HepG2 (cell line): ENCODE data around the gene OR52E8. TPM values are rescaled to one million over a fixed set of nuclear protein-coding genes. Genes with fewer than 3 reads are reported as not detected.

Source experiments
- ATAC-seq: fragments of 200-7000 bp; cut with Tn5 transposase; 3 replicates; pipeline ENCODE4 v1.9.1; 2020; ENCODE audit warnings: mild to moderate bottlenecking, moderate library complexity
- BruUV-seq: library from RNA; stranded (reverse); fragments of 400-500 nt; replicated peaks from 2 replicates; lab custom pipeline; 2021; lab: Mats Ljungman, UMichigan
- CTCF ChIA-PET: fragments of 300-600 bp; formaldehyde crosslinking; extraction: SDS; loops from one replicate; lab custom pipeline; 2021; ENCODE audit warnings: low total read pairs, inconsistent platforms, low intra/inter-chr PET ratio; lab: Yijun Ruan, JAX
- POLR2A ChIA-PET: fragments of 350-600 bp; sonication (Branson Sonifier 250); formaldehyde crosslinking; loops from one replicate; lab custom pipeline; 2020; ENCODE audit warnings: antibody characterized with exemption, inconsistent platforms; lab: Yijun Ruan, JAX
- DNase-seq: peaks from one replicate; pipeline ENCODE4 v3.0.0-alpha.2; 2015; ENCODE audit warnings: low spot score
- FAIRE-seq: peaks from 3 replicates; lab custom pipeline; 2011; peaks lifted over from hg19 to GRCh38; lab: Jason Lieb, UNC
- H2AFZ ChIP-seq: one replicate; pipeline ENCODE4 v1.6.1; 2011; ENCODE audit warnings: low read length, inconsistent platforms
- H3K27ac ChIP-seq: fragments of 300-600 bp; 3 replicates; pipeline ENCODE4 v1.8.0; 2011; ENCODE audit warnings: mixed run types, mild to moderate bottlenecking, mixed read lengths, low read length, inconsistent platforms; ENCODE audit not compliant: insufficient read depth; ENCODE audit errors: extremely low read length
- H3K27me3 ChIP-seq, 2 experiments: fragments of 200-600 bp in 1 of 2; 2 replicates in 1 of 2; 3 replicates in 1 of 2; pipeline versions ENCODE4 v1.6.0 to v1.8.0; 2011; ENCODE audit warnings: low read length in 2 of 2, mild to moderate bottlenecking in 2 of 2, moderate library complexity in 2 of 2, inconsistent platforms in 1 of 2; ENCODE audit not compliant: insufficient read depth in 2 of 2, control insufficient read depth in 1 of 2
- H3K36me3 ChIP-seq, 2 experiments: fragments of 200-600 bp in 1 of 2; replicated peaks in 1 of 2; 2 replicates in 1 of 2; 3 replicates in 1 of 2; pipeline versions ENCODE4 v1.5.1 to v1.8.0; 2011; ENCODE audit warnings: low read length in 2 of 2, inconsistent platforms in 1 of 2; ENCODE audit not compliant: insufficient read depth in 2 of 2, control insufficient read depth in 1 of 2
- H3K4me1 ChIP-seq: 2 replicates; pipeline ENCODE4 v1.5.1; 2012; ENCODE audit warnings: low read length, inconsistent platforms; ENCODE audit not compliant: insufficient read depth
- H3K4me2 ChIP-seq: 2 replicates; pipeline ENCODE4 v1.6.0; 2011; ENCODE audit warnings: low read depth, low read length, inconsistent platforms
- H3K4me3 ChIP-seq, 3 experiments: fragments of 200-600 bp in 1 of 3; sonication (generic), shearing (Covaris generic) in 1 of 3; replicated peaks in 1 of 3; 2 replicates each; pipeline ENCODE4 v1.5.1; 2011 to 2016; ENCODE audit warnings: low read length in 3 of 3, inconsistent platforms in 2 of 3, low read depth in 2 of 3, mild to moderate bottlenecking in 2 of 3, control low read depth in 1 of 3, mixed read lengths in 1 of 3; ENCODE audit not compliant: insufficient read depth in 1 of 3
- H3K79me2 ChIP-seq: one replicate; pipeline ENCODE4 v1.6.1; 2011; ENCODE audit warnings: low read length, inconsistent platforms; ENCODE audit not compliant: insufficient read depth
- H3K9ac ChIP-seq: 2 replicates; pipeline ENCODE4 v1.6.0; 2011; ENCODE audit warnings: mild to moderate bottlenecking, low read depth, low read length, inconsistent platforms; ENCODE audit not compliant: insufficient read depth
- H3K9me3 ChIP-seq: 2 replicates; pipeline ENCODE4 v1.5.1; 2012; ENCODE audit warnings: mild to moderate bottlenecking, low read length
- H4K20me1 ChIP-seq: 2 replicates; pipeline ENCODE4 v1.6.0; 2011; ENCODE audit warnings: inconsistent platforms, mild to moderate bottlenecking, low read length, moderate library complexity; ENCODE audit not compliant: insufficient read depth
- CAMTA2 ChIP-seq: sonication (generic); formaldehyde crosslinking; IDR thresholded peaks from 2 replicates; pipeline ENCODE4 v1.4.0; 2020; ENCODE audit warnings: mild to moderate bottlenecking, missing genetic modification reagents, borderline replicate concordance
- CBX5 ChIP-seq: sonication (generic); formaldehyde crosslinking; IDR thresholded peaks from 2 replicates; pipeline ENCODE4 v1.4.0; 2020; ENCODE audit warnings: missing genetic modification reagents, borderline replicate concordance
- EED ChIP-seq: sonication (generic); formaldehyde crosslinking; IDR thresholded peaks from 2 replicates; pipeline ENCODE4 v1.5.0; 2020; ENCODE audit warnings: mild to moderate bottlenecking, missing genetic modification reagents
- FOXO1 ChIP-seq: sonication (generic); formaldehyde crosslinking; IDR thresholded peaks from 2 replicates; pipeline ENCODE4 v1.4.0; 2020; ENCODE audit warnings: missing genetic modification reagents
- HOXA7 ChIP-seq: sonication (generic); formaldehyde crosslinking; IDR thresholded peaks from 2 replicates; pipeline ENCODE4 v1.8.1; 2022; ENCODE audit warnings: mild to moderate bottlenecking, missing genetic modification reagents, moderate library complexity
- KAT2B ChIP-seq: fragments of 150-350 bp; IDR thresholded peaks from 2 replicates; pipeline ENCODE4 v1.6.1; 2014; ENCODE audit warnings: low read depth, low read length, borderline replicate concordance
- MYPOP ChIP-seq: sonication (generic); formaldehyde crosslinking; IDR thresholded peaks from 2 replicates; pipeline ENCODE4 v1.8.1; 2023; ENCODE audit warnings: mild to moderate bottlenecking, moderate library complexity, missing genetic modification reagents
- NBN ChIP-seq: fragments of 450-650 bp; conservative IDR thresholded peaks from 2 replicates; pipeline ENCODE4 v1.6.1; 2017
- POLR2AphosphoS5 ChIP-seq: IDR thresholded peaks from 2 replicates; pipeline ENCODE4 v1.6.1; 2012; ENCODE audit warnings: low read depth, low read length
- PRDM4 ChIP-seq: sonication (generic); formaldehyde crosslinking; IDR thresholded peaks from 2 replicates; pipeline ENCODE4 v1.9.0; 2021; ENCODE audit warnings: missing genetic modification reagents, borderline replicate concordance
- SIN3A ChIP-seq: IDR thresholded peaks from 2 replicates; pipeline ENCODE4 v1.6.1; 2011; ENCODE audit warnings: low read depth, mild to moderate bottlenecking, control low read depth, low read length, borderline replicate concordance
- SKI ChIP-seq: fragments of 450-650 bp; IDR thresholded peaks from one replicate; pipeline ENCODE4 v1.6.1; 2018; ENCODE audit warnings: mild to moderate bottlenecking; ENCODE audit not compliant: partially characterized antibody
- THYN1 ChIP-seq: sonication (generic); formaldehyde crosslinking; IDR thresholded peaks from 2 replicates; pipeline ENCODE4 v1.8.1; 2023; ENCODE audit warnings: low read depth, mild to moderate bottlenecking, moderate library complexity, missing genetic modification reagents, borderline replicate concordance
- TOE1 ChIP-seq: sonication (generic); formaldehyde crosslinking; IDR thresholded peaks from 2 replicates; pipeline ENCODE4 v1.4.0; 2020; ENCODE audit warnings: mild to moderate bottlenecking, missing genetic modification reagents
- ZFP62 ChIP-seq: sonication (generic); formaldehyde crosslinking; IDR thresholded peaks from 2 replicates; pipeline ENCODE4 v1.4.0; 2020; ENCODE audit warnings: missing genetic modification reagents
- ZNF362 ChIP-seq: sonication (generic); formaldehyde crosslinking; IDR thresholded peaks from 2 replicates; pipeline ENCODE4 v1.4.0; 2020; ENCODE audit warnings: missing genetic modification reagents, mild to moderate bottlenecking, borderline replicate concordance
- ZNF704 ChIP-seq: sonication (generic); formaldehyde crosslinking; IDR thresholded peaks from 2 replicates; pipeline ENCODE4 v1.8.1; 2023; ENCODE audit warnings: mild to moderate bottlenecking, inconsistent platforms, moderate library complexity, missing genetic modification reagents, borderline replicate concordance
- ZNF839 ChIP-seq: sonication (generic); formaldehyde crosslinking; IDR thresholded peaks from 2 replicates; pipeline ENCODE4 v1.4.0; 2020; ENCODE audit warnings: missing genetic modification reagents, mild to moderate bottlenecking, borderline replicate concordance
- WGBS: methylation state at CpG from one replicate; pipeline ENCODE4 v1.1.6; 2017; ENCODE audit warnings: low lambda C conversion rate; 5-methylcytosine and 5-hydroxymethylcytosine counted together
- in situ Hi-C: cut with HindIII; loops from 2 replicates; pipeline ENCODE4 v1.10.0; 2017; ENCODE audit warnings: low pct_unique_long_range_greater_than_20kb; ENCODE audit not compliant: extremely low pct_ligation_motif_present
- intact Hi-C: fragments of 100-400 bp; cut with micrococcal nuclease; formaldehyde crosslinking; loops from one replicate; pipeline ENCODE4 v1.10.0; 2022; ENCODE audit not compliant: unreplicated experiment
- polyA plus RNA-seq, 8 experiments: library from polyadenylated mRNA; depleted of rRNA in 3 of 8; stranded (reverse) in 7 of 8; unstranded in 1 of 8; fragments of >200 nt; fragmentation: Illumina TruSeq in 4 of 8; extraction: Trizol in 4 of 8; gene quantifications; 2 replicates each; pipeline versions ENCODE4 v1.2.1 to v1.2.3, GENCODE V29; 2011 to 2016; ENCODE audit warnings: low read depth in 4 of 8, missing spikeins in 1 of 8, mixed read lengths in 1 of 8; ENCODE audit not compliant: insufficient read depth in 1 of 8
- total RNA-seq, 5 experiments: library from RNA; depleted of rRNA; stranded (reverse); fragments of >200 nt; fragmentation: Illumina TruSeq; extraction: Trizol; gene quantifications; 2 replicates each; pipeline ENCODE4 v1.2.3, GENCODE V29; 2016; ENCODE audit warnings: low read depth in 1 of 5

The OR52E8 gene
- total and polyA plus RNA-seq, 2 of the 13 experiments (the other 11 are each of a cell fraction or from before 2014, with no cell fraction given): not detected

- TF ChIP-seq CAMTA2 (CRISPR knock-in tag) (no peak), KAT2B (no peak), NBN (no peak), PRDM4 (CRISPR knock-in tag) (no peak), ZNF839 (CRISPR knock-in tag) (no peak), HOXA7 (CRISPR knock-in tag) (no peak), SKI (no peak), MYPOP (CRISPR knock-in tag) (no peak)
- TF ChIP-seq, all 625 proteins: peak for 0
Observed at GRCh38 chr11:5833446-5833845, 24.0 kb downstream of the OR52E8 start (continued).

GRCh38 chr11:5831196-5831829 is 26.2 kb downstream of the OR52E8 start:
- H3K4me3 ChIP-seq: no peak overlapping the region
- intact Hi-C loops: no loop called here
- FAIRE-seq: no peak
- no peak overlapping the region for H3K4me2 ChIP-seq
- WGBS: 12% methylated on average over 2 of the region's 6 CpGs
- in situ Hi-C loops: no loop called here
- ChIA-PET POLR2A (no interaction called here), CTCF (no interaction called here)
- no TSS peak for BruUV-seq
- no peaks in the 10 kb centered on the region for H4K20me1 ChIP-seq
- H3K27me3 ChIP-seq: peaks cover 0 to 16% of the 10 kb centered on the region in 2 experiments; a peak in 1 of 5 replicates
- no peaks in the 10 kb centered on the region for H3K9me3 ChIP-seq
- no peaks in the 10 kb centered on the region for H3K4me1 ChIP-seq
- no peak for ATAC-seq
- H2AFZ ChIP-seq: no peak overlapping the region
- H3K27ac ChIP-seq: no peak overlapping the region
- H3K9ac ChIP-seq: no peak overlapping the region
- H3K79me2 ChIP-seq: no peaks in the 10 kb centered on the region
- no peaks in the 10 kb centered on the region for H3K36me3 ChIP-seq
- no peak for DNase-seq
- no peak for TF ChIP-seq CBX5 (CRISPR knock-in tag)
- no peak for TF ChIP-seq SIN3A
- TF ChIP-seq THYN1: no peak
- TF ChIP-seq EED (CRISPR knock-in tag): no peak
- no peak for TF ChIP-seq ZFP62 (CRISPR knock-in tag)
- no peak for TF ChIP-seq FOXO1 (CRISPR knock-in tag)
- TF ChIP-seq ZNF704: no peak
- no peak for TF ChIP-seq POLR2AphosphoS5
- TF ChIP-seq ZNF362 (CRISPR knock-in tag): no peak
- TF ChIP-seq TOE1 (CRISPR knock-in tag): no peak
